Stimulated activated naive CD4-positive, alpha-beta T cell treated with Interleukin-2 at 50 U/mL for 16 hours (primary cell): ENCODE measurements around the gene ARHGAP26.

Experiments used
- DNase-seq: peaks from one replicate; lab custom pipeline; 2025; lab: John Stamatoyannopoulos, UW

Gene ARHGAP26

GRCh38 chr5:142876817-142877216, 106.6 kb downstream of the ARHGAP26 start:
- no peak for DNase-seq

- no peak for DNase-seq
Observed at GRCh38 chr5:142878111-142878510, 107.9 kb downstream of the ARHGAP26 start.

- no peak for DNase-seq
Observed at GRCh38 chr5:142878638-142879037, 108.5 kb downstream of the ARHGAP26 start.

- no peak for DNase-seq
Observed at GRCh38 chr5:142881076-142881783, 111.1 kb downstream of the ARHGAP26 start.

- DNase-seq, result no peak
Observed at GRCh38 chr5:142881784-142882126, 111.6 kb downstream of the ARHGAP26 start.

GRCh38 chr5:142883025-142883424, 112.8 kb downstream of the ARHGAP26 start:
- DNase-seq, result no peak

- DNase-seq, result no peak
Observed at GRCh38 chr5:142883438-142883837, 113.3 kb downstream of the ARHGAP26 start.

GRCh38 chr5:142884029-142884428, 113.9 kb downstream of the ARHGAP26 start:
- DNase-seq, result no peak

- DNase-seq, result no peak
Observed at GRCh38 chr5:142886211-142886610, 116.0 kb downstream of the ARHGAP26 start.

GRCh38 chr5:142886956-142887355, 116.8 kb downstream of the ARHGAP26 start:
- no peak for DNase-seq

- no peak for DNase-seq
Observed at GRCh38 chr5:142888469-142889085, 118.4 kb downstream of the ARHGAP26 start.

- DNase-seq, result no peak
Observed at GRCh38 chr5:142892021-142892420, 121.8 kb downstream of the ARHGAP26 start.

- no peak for DNase-seq
Observed at GRCh38 chr5:142894315-142894714, 124.1 kb downstream of the ARHGAP26 start.

GRCh38 chr5:142894749-142895148, 124.6 kb downstream of the ARHGAP26 start:
- DNase-seq, result no peak

GRCh38 chr5:142896325-142897007, 126.3 kb downstream of the ARHGAP26 start:
- no peak for DNase-seq

GRCh38 chr5:142897328-142897727, 127.2 kb downstream of the ARHGAP26 start:
- DNase-seq, result no peak

GRCh38 chr5:142900927-142901326, 130.8 kb downstream of the ARHGAP26 start:
- DNase-seq, result no peak

GRCh38 chr5:142901476-142902185, 131.5 kb downstream of the ARHGAP26 start:
- no peak for DNase-seq

GRCh38 chr5:142902186-142902965, 132.2 kb downstream of the ARHGAP26 start:
- no peak for DNase-seq

GRCh38 chr5:142904416-142904815, 134.2 kb downstream of the ARHGAP26 start:
- DNase-seq, result no peak

- no peak for DNase-seq
Observed at GRCh38 chr5:142905348-142905747, 135.2 kb downstream of the ARHGAP26 start.
